Fibroblast of peridontal ligament (primary cell): ENCODE data around the gene PPME1.
A peak's percentile ranks its signal among the peaks of the same experiment; 100 is the strongest.

ENCODE experiments used
- DNase-seq: peaks from one replicate; pipeline ENCODE4 v3.0.0-alpha.2; 2010; ENCODE audit errors: extremely low read depth

PPME1 gene

GRCh38 chr11:74280494-74280893 lies 109.4 kb downstream of the PPME1 start:
- no peak for DNase-seq

GRCh38 chr11:74282421-74282820 lies 111.3 kb downstream of the PPME1 start:
- DNase-seq, result no peak

GRCh38 chr11:74282914-74283371 lies 111.9 kb downstream of the PPME1 start:
- peak; percentile 26 for DNase-seq

GRCh38 chr11:74283580-74284180 lies 112.6 kb downstream of the PPME1 start:
- DNase-seq, result no peak

- DNase-seq, result peak; percentile 28
Measured at GRCh38 chr11:74284466-74284865, 113.4 kb downstream of the PPME1 start.

- DNase-seq, result peak; percentile 99
Measured at GRCh38 chr11:74288161-74288560, 117.1 kb downstream of the PPME1 start.

GRCh38 chr11:74288911-74289310 lies 117.8 kb downstream of the PPME1 start:
- DNase-seq, result no peak

- no peak for DNase-seq
Measured at GRCh38 chr11:74297484-74297883, 126.4 kb downstream of the PPME1 start.

GRCh38 chr11:74299015-74299414 lies 127.9 kb downstream of the PPME1 start:
- DNase-seq, result peak; percentile 38
